ENCODE measurements around the gene GPR3.
A peak's percentile ranks its signal among the peaks of the same experiment; 100 is the strongest.
"Not testable (repeated sequence)": the region's sequence is repeated elsewhere in the genome, so short reads cannot be mapped to it uniquely, and the experiment has no call there.

GPR3 gene

DNA sequence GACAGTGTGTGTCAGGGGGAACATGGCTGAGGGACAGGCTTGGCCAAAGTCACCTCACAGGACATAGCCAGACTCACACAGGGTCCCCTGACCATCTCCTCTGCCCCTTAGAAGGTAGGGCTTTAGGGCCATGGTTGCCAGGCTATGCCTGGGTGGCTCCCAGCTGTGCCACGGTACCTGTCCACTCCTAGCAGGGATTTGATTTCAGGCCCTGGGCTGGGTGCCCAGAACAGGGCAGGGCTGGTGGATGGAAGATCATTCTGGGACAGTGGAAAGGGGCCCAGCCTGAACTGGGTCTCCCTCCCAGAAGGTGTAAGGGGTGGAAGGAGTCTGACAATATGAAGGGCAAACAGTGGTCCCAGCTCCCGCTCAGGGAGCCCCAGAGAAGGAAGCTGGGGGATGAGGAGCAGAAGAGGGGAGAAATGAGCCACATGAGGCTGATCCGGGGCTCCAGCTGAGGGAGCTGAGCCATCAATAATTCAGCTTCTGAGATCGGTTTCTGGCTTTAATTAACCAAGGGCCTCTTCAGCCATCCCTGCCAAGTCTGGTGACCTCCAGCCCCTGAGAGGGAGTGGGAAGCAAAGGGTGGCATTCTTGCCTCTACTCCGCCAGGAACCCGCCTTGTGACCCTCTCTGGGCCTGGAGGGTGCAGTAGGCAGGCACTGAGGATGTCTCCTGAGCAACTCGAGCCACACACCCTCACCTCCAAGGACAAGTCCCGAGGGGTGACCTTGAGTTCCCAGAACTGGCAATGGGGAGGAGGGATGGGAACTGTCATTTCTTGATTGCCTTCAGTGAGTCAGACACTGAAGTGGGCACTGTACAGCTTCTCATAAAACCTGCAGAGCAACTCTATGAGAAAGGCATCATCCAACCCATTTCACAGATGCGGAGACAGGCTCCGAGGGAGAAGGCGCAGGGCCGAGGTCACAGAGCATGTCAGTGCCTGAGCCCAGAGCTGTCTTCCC lies 11.4 kb upstream of the GPR3 start:
- no peak for DNase-seq

DNA sequence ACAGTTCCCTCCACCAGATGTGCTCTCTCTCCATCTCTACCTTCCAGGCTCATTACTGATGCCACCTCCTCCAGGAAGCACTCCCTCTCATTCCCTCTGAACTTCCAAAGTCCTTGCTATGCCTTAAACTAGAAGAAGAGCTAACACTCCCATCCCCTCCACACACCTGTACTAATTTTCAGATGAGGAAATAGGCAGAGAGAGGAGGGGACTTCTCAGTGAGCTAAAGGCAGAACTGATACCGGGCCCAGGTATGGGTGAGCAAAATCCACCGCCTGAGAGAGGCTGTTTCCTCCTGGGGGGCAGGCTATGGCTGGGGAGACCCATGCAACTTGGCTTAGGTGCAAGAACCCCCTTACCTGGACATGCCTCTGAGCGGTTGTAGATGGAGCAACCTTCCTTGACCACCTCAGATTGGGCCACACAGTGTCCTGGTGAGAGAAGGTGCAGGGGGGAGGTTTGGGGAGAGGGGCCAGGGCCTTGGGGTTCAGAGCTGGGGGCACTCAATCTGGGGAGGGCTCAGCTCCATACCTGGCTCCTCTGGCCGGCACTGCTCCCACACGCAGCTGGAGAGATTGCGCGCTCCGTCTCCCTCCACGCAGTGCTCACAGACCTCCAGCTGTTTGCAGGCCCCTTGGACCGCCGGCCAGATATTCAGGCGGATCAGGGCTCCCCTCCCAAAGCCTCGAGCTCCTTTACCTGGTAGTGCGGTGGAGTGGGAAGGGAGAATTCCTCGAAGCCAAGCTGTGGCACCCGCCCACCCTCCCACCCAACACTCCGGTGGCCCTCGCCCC lies 10.3 kb upstream of the GPR3 start:
- DNase-seq, result no peak

DNA sequence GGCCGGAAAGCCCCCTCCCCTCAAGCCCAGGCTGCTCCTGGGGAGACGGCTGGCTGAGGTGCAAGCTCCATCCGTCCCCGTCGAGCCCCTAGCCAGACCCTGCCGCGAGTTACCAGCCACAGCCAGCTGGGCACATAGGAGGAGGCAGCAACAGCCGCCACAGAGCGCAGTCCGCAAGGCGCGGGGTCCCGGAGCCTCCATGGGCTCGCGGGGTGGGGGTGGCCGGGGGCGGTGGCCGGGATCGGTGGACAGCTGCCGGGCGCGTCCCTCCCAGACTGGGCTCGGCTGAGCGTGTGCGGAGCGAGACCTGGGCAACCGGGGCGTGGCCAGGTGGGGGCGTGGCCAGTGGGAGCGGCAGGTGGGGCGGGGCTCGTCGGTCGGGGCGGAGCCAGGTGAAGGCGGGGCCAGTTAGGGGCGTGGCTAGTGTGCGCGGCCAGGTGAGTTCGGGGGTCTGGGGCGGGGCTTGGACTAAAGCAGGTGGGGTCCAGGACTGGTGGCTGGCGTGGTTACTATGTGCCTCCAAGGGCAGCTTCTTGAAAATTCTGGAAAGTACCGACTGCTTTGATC lies 9.3 kb upstream of the GPR3 start, which contains the start of gene CD164L2:
TSS of gene CD164L2 (minus strand) at position 295 of the 567 bp plus-strand sequence. CDS start at position 201, 94 bp downstream.
- DNase-seq, result peak; percentile 24

DNA sequence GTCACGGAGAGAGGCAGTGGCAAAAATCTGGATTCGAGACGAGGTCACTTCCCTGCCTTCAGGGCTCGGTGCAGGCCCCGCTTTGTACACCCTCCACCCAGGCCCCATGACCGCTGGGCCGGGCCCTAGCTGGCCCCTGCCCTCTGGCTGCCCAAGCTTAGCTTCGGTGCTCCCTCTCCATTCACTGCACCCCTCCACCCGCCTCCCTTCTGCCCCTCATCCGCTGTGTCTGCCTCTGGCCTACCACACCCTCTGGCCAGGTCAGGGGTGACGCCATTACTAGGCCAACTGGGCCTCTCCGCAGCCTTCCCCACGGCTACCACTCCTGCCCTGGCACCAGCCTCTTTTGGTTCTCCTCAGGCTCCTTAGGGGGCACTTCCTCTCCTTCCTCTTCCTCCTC lies 8.8 kb upstream of the GPR3 start:
- DNase-seq, result no peak

DNA sequence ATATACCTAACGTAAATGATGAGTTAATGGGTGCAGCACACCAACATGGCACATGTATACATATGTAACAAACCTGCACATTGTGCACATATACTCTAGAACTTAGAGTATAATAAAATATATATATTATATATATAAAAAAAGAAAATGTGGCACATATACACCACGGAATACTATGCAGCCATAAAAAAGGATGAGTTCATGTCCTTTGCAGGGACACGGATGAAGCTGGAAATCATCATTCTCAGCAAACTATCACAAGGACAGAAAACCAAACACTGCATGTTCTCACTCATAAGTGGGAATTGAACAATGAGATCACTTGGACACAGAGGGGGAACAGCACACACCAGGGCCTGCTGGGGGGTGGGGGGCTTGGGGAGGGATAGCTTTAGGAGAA lies 7.6 kb upstream of the GPR3 start:
- not testable (repeated sequence) for DNase-seq

DNA sequence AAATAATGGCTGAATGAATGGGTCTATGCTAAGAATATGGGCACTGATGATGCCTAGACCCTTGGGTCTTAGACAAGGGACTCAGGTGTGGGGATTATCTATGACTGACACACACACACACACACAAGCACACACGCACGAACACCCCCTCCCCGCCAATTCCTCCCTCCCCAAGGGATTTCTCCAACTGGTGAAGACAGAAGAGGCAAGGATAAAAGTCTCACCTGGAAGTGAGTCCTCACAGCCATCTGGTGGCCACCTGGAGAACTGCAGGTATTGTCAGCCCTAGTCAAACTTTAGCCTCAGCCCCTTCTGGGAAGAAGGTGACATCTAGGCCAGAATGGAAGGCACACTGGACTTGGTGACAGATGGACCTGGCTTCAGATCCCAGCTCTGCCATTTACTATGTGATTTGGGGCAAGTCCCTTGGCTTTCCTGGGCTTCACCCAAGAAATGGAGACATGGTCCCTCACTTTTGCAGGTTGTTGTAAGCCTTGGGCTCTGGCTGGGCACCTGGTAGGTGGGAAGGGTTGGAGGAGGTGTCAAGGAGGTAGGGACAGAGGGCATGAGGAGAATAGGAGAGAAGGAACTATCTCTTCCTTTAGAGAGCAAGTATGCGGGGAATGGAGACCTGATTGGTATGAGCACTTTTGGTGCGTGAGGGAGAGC lies 4.0 kb upstream of the GPR3 start:
- DNase-seq, result no peak

DNA sequence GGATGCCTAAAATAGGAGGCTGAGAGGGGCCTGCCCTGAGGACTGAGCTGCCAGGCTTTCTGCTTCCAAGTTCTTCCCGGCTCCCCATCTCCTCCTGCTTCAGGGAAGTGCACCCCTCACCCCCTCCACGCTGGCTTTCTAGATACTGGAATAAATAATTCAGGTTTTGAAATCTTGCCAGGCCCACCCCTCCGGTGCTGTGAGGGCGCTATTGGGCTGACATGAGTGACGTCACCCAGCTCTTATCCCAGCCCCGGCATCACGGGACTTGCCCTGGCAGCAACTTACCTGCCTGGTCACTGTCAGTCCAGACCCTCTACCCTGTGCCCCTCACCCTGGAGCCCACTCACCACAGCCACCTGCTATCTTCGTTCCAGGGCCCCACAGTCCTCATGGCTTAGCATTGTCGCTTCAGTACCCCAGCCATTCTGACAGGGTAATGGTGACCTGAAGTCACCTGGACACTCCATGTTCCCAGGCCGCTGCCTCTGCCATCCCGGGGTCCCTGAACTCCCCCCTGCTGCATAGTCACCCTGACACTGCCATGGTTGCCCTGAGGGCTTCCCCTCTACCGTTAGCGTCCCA lies 819 bp upstream of the GPR3 start:
- no peak for DNase-seq

DNA sequence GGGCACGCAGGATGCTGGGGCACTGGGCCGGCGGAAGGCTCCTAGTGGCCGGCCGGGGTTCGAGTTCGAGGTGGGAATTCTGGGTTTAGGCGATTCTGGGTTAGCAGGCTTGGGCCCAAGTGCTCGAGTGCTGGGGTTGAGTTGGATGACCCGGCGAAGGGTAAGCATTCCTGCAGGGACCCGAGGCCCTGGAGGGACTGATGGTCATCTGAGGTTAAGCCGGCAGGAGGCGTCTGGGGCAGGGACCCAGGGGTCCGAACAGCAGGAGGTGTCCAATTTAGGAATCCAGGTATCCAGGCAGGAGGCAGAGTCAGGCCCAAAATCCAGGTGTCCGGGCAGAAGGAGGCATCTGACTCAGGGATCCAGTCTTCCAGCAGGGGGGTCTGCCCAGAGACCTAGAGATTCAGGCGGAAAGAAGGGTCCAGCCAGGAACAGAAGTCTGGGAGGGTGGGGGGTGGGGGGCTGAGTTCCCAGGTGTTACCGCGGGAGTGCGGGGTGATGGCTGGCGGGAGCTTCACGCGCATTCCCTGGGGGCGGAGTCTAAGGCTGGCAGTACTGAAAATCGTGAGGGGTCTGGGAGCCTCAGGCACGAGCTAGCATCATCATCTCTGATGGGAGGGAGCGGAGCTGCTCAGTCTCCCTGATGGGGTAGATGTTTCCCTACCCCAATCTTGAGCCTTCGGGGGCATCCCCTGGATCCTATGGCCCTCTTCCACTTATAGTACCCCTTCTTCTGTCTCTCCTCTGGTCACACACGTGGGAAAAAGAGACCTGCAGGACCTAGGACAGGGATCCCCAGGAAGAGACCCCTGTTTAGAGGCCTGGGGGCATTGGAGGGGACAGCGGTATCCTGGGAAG lies 585 bp downstream of the GPR3 start:
- no peak for DNase-seq

DNA sequence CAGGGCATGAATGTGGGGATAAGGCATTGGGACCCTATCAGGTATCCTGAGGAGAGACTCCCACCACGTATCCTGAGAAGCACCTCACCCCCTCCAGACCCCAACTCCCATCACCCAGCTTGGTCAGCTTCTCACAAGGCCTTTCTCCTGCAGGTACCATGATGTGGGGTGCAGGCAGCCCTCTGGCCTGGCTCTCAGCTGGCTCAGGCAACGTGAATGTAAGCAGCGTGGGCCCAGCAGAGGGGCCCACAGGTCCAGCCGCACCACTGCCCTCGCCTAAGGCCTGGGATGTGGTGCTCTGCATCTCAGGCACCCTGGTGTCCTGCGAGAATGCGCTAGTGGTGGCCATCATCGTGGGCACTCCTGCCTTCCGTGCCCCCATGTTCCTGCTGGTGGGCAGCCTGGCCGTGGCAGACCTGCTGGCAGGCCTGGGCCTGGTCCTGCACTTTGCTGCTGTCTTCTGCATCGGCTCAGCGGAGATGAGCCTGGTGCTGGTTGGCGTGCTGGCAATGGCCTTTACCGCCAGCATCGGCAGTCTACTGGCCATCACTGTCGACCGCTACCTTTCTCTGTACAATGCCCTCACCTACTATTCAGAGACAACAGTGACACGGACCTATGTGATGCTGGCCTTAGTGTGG lies 1.3 kb downstream of the GPR3 start:
- DNase-seq, result no peak

DNA sequence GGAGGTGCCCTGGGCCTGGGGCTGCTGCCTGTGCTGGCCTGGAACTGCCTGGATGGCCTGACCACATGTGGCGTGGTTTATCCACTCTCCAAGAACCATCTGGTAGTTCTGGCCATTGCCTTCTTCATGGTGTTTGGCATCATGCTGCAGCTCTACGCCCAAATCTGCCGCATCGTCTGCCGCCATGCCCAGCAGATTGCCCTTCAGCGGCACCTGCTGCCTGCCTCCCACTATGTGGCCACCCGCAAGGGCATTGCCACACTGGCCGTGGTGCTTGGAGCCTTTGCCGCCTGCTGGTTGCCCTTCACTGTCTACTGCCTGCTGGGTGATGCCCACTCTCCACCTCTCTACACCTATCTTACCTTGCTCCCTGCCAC lies 1.8 kb downstream of the GPR3 start:
- DNase-seq, result no peak

DNA sequence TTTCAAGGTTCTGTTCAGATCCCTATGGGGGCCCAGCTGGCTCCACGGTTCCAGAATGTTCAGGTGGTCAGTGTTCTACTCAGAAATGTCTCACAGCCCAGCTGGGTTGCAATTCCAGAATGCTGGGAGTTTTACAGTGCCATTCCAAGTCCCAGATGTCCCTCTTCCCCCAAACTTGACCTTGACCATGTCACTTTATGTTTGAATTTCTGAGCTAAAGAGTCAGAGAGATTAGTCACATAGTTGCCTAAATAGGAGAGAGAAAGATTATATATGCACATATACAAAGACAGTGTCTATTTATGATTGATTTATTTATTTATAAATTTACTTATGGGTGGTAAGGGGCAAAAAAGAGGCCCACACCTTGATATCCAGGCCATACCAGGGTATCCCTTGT lies 2.5 kb downstream of the GPR3 start:
- no peak for DNase-seq

DNA sequence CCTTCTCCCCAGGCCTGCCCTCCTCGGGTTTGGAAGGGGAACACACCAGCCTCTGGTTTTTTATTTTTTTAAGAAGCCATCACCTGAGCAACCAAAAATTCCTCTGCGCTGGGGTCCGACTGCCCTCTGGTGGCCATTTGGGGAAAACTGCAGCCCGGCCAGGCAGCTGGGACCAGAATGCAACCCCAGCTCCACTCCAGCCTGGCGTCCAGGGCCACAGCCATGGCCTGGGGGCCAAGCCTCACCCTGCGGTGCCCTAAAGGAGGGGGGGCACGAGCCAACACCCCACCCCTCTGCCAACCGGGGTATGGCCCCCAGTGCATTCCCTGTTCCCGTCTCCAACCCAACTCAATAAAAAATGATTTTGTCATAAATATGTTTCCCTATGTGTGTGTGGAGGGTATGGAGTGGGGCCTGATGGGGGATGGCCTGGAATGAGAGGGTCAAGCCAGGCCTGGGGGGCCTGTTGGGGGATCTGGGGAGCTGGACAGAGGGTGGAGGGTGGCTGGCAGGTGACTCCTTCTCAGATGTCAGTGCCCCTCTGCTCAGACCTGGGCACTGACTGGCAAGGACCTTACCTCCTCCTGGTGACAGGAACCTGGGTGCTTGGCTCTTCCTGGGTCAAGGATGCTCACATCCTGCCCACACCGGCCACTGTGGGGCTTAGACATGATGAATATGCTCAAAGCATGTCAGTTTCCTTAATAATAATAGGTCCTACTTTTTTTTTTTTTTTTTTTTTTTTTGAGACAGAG lies 3.2 kb downstream of the GPR3 start:
- peak; percentile 40 for DNase-seq

DNA sequence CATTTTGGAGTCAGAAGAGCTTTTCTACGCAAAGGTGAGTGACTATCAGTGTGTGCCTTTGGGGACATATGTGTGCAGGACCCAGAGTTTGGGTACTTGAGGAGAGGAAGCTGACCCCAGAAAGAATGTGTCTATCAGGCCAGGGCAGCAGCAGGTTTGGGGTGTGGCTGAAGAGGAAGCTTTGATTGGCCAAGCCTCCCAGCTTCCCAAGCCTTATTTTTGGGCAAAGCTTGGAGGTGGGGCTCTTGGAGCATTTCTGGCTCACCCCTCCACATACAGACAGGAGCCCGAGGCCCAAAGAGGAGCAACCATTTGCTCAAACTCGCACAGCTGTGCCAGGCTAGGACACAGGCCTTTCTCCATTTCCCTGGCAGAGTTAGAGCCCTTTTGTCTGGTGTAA lies 4.7 kb downstream of the GPR3 start:
- no peak for DNase-seq

DNA sequence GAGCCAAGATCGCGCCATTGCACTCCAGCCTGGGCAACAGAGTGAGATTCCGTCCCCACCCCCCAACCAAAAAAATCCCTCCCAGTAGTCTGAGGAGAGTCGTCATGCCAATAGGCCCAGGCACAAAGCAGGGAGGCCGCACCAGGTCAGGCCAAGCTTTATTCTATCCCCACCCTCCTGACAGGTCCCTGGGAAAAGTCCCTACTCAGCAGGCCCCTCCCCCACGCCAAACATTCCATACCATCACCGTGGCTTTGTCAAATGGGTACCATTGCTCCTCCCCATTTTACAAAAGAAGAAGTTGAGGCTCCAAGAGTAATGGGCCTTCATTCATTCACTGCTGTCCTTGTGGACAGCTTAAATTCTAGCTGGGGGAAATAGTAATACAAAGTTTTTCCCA lies 5.3 kb downstream of the GPR3 start:
- no peak for DNase-seq

DNA sequence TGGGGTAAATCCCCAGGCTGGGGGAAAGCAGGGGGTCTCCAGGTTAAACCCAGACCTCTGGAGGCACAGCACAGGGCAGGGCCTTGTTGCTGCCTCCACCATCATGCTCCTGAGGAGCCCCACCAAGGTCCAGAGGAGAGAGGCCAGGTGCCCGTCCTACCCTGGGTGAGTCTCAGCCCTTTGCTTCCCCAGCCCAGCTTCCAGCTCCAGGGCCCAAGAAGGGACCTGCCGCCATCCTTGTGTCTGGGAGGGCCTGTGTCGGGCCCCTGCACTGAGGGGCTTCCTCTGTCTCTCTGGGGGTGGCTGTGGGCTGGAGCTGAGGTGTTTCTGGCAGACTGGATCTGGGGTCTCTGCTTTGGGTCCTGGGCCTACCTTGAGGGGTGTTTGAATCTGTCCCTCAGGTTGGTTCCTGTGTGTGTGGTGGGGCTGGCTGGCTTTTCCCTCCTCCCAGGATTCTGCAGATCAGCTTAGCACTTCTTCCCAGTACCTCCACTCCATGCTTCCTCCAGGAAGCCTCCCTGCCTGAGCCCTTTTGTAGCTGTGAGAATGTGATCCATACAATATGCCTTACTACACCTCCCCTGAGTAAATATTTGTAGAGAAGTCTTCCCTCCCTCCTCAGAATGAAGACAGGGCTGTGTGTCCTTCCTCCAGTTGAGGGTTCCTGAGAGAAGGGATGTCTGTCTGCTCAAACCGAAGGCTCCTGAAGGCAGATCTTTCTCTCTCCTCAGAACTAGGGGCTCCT lies 6.2 kb downstream of the GPR3 start:
- DNase-seq, result no peak

DNA sequence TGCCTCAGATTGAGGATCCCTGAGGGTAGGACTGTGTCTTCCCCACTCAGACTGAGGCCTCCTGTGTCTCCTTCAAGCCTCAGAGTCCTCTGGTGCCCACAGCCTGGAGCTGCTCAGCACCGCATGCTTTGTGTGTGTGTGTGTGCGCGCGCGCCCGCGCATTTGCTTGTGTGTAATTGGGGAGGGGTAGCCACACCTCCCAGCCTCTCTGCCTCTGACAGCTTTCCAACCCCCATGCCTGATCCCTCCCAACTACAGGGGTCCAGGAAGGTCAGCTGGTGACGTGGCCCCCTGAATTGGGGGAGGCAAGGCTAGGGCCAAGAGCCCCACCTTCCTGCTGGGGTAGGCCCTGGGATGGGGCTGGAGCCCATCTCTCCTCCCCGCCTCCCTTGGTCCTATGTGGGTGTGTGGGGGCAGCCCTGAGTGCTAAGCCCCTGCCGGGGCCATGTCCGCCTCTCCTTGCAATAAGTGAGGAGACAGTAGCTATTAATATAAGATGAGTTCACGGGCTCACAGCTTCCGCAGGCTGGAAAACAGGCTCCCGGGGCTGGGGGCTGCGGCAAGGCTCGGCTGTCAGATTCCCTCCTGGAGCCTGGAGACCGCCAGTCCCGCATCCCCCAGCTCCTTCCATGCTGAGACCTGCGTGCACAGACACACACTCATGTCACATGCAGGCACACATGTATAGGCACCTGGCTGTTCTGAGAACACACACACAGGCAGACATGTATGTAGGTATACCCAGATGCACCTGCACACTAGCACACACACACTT lies 7.0 kb downstream of the GPR3 start:
- DNase-seq, result no peak

DNA sequence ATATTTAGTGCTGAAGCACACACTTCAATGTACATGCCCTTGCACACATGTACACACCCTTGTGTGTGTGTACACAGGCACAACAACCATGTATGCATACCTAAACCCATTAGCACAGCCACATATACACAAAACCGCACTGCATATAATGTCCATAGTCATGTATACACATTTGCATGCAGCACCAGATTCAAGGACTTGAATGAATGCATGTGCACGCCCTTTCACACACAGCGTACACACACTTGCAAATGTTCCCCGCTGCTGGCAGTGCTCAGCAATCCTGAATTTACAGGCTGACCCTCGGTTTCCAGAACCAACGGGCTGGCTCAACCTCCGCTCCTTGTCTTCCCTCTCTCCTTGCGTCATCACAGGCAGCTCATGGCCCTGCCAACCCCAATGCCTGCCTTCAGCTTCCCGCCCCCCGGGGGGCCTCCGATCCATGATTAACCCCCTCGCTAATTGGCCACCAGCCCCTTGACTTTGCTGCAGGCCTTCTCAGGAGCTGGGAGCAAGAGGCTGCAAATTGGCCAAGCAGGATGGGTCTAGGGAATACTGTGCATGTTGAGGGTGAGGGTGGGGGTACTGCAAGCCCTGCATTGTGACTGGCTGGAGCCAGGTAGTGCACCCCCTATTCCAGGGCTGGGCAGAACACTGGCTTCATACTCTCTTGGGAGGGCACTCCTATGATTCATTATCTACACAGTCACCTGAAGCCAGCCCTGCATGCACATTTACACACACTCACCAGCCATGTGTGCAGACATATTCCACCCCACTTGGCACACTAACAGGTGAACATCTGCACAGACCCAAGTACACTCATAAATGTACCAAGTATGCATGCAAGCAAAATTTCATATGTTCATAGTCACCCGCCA lies 7.9 kb downstream of the GPR3 start:
- DNase-seq, result no peak

DNA sequence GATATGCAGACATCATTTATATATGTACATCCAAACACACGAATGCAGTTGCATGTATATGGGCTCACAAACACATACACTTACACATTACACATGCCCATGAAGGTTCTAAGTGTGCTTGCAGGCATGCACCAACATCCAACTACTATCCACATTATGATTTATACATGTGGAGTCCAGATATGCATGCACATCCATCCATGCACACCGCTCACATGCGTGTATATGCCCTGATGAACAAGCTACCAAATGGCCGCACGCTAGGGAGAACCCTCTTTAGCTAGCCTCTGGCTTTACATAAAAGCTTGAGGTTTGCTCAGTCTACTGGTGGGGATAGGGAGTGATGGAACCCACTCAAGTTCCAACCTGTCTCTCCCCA lies 8.5 kb downstream of the GPR3 start:
- DNase-seq, result no peak
